GM15510 (cell line): ENCODE measurements around the gene NFIA.

Experiments used
- POLR2A ChIP-seq: IDR thresholded peaks from 3 replicates; pipeline ENCODE4 v1.6.1; 2011; ENCODE audit warnings: borderline replicate concordance; ENCODE audit not compliant: insufficient read length; ENCODE audit errors: extremely low read depth

Gene NFIA

GRCh38 chr1:61254634-61255357 lies 172.4 kb downstream of the NFIA start:
- TF ChIP-seq POLR2A, result no peak

GRCh38 chr1:61255358-61255703 lies 173.0 kb downstream of the NFIA start:
- no peak for TF ChIP-seq POLR2A

- TF ChIP-seq POLR2A, result no peak
Observed at GRCh38 chr1:61259379-61260148, 177.2 kb downstream of the NFIA start.

GRCh38 chr1:61260171-61260570 lies 177.8 kb downstream of the NFIA start:
- no peak for TF ChIP-seq POLR2A

- TF ChIP-seq POLR2A, result no peak
Observed at GRCh38 chr1:61261595-61261994, 179.2 kb downstream of the NFIA start.

GRCh38 chr1:61263905-61264824 lies 181.8 kb downstream of the NFIA start:
- no peak for TF ChIP-seq POLR2A

- TF ChIP-seq POLR2A, result no peak
Observed at GRCh38 chr1:61264825-61265242, 182.5 kb downstream of the NFIA start.

GRCh38 chr1:61265665-61266064 lies 183.3 kb downstream of the NFIA start:
- TF ChIP-seq POLR2A, result no peak

GRCh38 chr1:61266738-61267137 lies 184.4 kb downstream of the NFIA start:
- no peak for TF ChIP-seq POLR2A

- no peak for TF ChIP-seq POLR2A
Observed at GRCh38 chr1:61268546-61269240, 186.3 kb downstream of the NFIA start.

- no peak for TF ChIP-seq POLR2A
Observed at GRCh38 chr1:61269602-61270001, 187.2 kb downstream of the NFIA start.

- no peak for TF ChIP-seq POLR2A
Observed at GRCh38 chr1:61270107-61270506, 187.7 kb downstream of the NFIA start.

- no peak for TF ChIP-seq POLR2A
Observed at GRCh38 chr1:61270761-61271411, 188.5 kb downstream of the NFIA start.

- TF ChIP-seq POLR2A, result no peak
Observed at GRCh38 chr1:61271412-61271789, 189.0 kb downstream of the NFIA start.

- no peak for TF ChIP-seq POLR2A
Observed at GRCh38 chr1:61273167-61273705, 190.9 kb downstream of the NFIA start.

GRCh38 chr1:61273861-61274260 lies 191.5 kb downstream of the NFIA start:
- no peak for TF ChIP-seq POLR2A
